NCI-H1105 treated with DMSO at 0.1 percent for 48 hours (cell line): ENCODE measurements around the gene AVPI1.
"Not testable (repeated sequence)": the region's sequence is repeated elsewhere in the genome, so short reads cannot be mapped to it uniquely, and the experiment has no call there.

ENCODE experiments used
- DNase-seq: peaks from one replicate; lab custom pipeline; 2025; lab: John Stamatoyannopoulos, UW

The AVPI1 gene

GRCh38 chr10:97711640-97712572, 24.9 kb upstream of the AVPI1 start:
- no peak for DNase-seq

GRCh38 chr10:97708976-97709946, 22.2 kb upstream of the AVPI1 start:
- no peak for DNase-seq

- no peak for DNase-seq
These were observed 21.1 kb upstream of the AVPI1 start for GRCh38 chr10:97708167-97708566.

- no peak for DNase-seq
These were observed 20.3 kb upstream of the AVPI1 start for GRCh38 chr10:97707134-97707861.

GRCh38 chr10:97705006-97705670, 18.1 kb upstream of the AVPI1 start:
- DNase-seq = no peak

GRCh38 chr10:97704341-97704740, 17.3 kb upstream of the AVPI1 start:
- no peak for DNase-seq

- no peak for DNase-seq
These were observed 16.5 kb upstream of the AVPI1 start for GRCh38 chr10:97703398-97704067.

GRCh38 chr10:97701438-97702069, 14.5 kb upstream of the AVPI1 start:
- DNase-seq = peak; percentile 48

GRCh38 chr10:97698072-97698655, 11.1 kb upstream of the AVPI1 start:
- not testable (repeated sequence) for DNase-seq

GRCh38 chr10:97690133-97690532, 3.1 kb upstream of the AVPI1 start:
- DNase-seq = no peak

- DNase-seq = no peak
These were observed 2.5 kb upstream of the AVPI1 start for GRCh38 chr10:97689559-97690020.

GRCh38 chr10:97687785-97688781, 1.0 kb upstream of the AVPI1 start:
- DNase-seq = no peak

GRCh38 chr10:97686301-97686961, 610 bp downstream of the AVPI1 start:
- DNase-seq = no peak

- no peak for DNase-seq
These were observed 1.6 kb downstream of the AVPI1 start for GRCh38 chr10:97685395-97685958.

GRCh38 chr10:97684866-97685394, 2.1 kb downstream of the AVPI1 start:
- no peak for DNase-seq

GRCh38 chr10:97684368-97684713, 2.7 kb downstream of the AVPI1 start:
- DNase-seq = not testable (repeated sequence)

GRCh38 chr10:97683556-97684367, 3.3 kb downstream of the AVPI1 start:
- DNase-seq = no peak
